ENCODE data around the gene FMNL3. TPM values are rescaled to one million over a fixed set of nuclear protein-coding genes. Genes with fewer than 3 reads are reported as not detected.

Gene FMNL3
- total RNA-seq, 1 donor from 2014 or later = 35.1 TPM

DNA sequence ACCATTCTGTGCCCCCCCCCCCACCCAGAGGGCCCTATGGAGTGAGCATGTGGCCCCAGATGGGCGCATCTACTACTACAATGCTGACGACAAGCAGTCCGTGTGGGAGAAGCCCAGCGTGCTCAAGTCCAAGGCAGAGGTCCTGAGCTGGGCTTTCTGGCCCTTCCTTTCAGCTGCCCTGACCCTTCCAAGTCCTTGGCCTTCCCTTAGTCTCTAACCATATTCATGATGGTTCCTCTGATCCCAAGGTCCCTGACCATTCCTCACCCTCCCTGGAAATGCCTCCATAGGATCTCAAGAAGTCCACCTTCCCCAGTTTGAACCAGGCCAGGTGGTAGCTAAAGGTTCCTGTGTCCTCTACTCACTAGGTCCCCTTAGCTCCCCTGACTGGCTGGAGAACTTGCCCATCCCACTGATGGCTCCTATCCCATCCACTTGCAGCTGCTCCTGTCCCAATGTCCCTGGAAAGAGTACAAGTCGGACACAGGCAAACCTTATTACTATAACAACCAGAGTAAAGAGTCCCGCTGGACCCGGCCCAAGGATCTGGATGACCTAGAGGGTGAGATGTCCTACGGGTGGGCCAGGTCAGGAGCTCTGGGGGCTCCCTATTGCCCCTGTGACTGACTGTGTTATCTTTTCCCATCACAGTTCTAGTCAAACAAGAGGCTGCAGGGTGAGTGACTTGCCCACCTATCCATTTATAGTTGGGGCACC, 74.1 kb downstream of the FMNL3 start:
- TF ChIP-seq, protein P1, sequence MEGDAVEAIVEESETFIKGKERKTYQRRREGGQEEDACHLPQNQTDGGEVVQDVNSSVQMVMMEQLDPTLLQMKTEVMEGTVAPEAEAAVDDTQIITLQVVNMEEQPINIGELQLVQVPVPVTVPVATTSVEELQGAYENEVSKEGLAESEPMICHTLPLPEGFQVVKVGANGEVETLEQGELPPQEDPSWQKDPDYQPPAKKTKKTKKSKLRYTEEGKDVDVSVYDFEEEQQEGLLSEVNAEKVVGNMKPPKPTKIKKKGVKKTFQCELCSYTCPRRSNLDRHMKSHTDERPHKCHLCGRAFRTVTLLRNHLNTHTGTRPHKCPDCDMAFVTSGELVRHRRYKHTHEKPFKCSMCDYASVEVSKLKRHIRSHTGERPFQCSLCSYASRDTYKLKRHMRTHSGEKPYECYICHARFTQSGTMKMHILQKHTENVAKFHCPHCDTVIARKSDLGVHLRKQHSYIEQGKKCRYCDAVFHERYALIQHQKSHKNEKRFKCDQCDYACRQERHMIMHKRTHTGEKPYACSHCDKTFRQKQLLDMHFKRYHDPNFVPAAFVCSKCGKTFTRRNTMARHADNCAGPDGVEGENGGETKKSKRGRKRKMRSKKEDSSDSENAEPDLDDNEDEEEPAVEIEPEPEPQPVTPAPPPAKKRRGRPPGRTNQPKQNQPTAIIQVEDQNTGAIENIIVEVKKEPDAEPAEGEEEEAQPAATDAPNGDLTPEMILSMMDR (IDR thresholded peaks at IDR 0.05; ENCODE audit: insufficient read depth, low read length, poor library complexity, severe bottlenecking) = no peak
- no peaks in the 10 kb centered on the region for H3K27me3 ChIP-seq (ENCODE audit: control insufficient read depth, insufficient read depth, low read length)
- no peak for DNase-seq (ENCODE audit: low read depth)
- H3K4me3 ChIP-seq (ENCODE audit: low read depth, low read length) = no peak overlapping the region
- H3K36me3 ChIP-seq (ENCODE audit: control insufficient read depth, insufficient read depth, low read length) = no peaks in the 10 kb centered on the region

DNA sequence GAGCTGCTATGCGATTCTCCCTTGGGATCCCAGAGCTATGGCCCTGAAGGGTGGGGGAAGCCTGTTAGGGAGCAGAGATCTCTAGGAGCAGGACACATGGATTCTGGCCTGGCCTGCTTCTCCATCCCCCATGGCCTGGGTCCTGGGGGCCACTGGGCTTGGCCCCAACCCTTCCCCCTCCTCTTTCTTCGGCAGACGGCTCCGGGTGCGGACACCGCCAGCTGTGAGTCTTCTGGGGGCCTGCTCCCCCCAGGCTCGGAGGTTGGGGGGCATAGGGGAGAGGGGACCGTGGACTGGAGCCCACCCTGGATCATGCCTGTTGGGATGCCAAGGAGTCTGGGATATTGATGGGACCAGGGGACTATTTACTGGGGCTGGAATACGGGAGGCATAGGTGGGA, 74.8 kb downstream of the FMNL3 start:
- no peak for DNase-seq (ENCODE audit: low read depth)
- H3K27me3 ChIP-seq (ENCODE audit: control insufficient read depth, insufficient read depth, low read length) = no peaks in the 10 kb centered on the region
- no peak overlapping the region for H3K4me3 ChIP-seq (ENCODE audit: low read depth, low read length)
- TF ChIP-seq, protein P1 (IDR thresholded peaks at IDR 0.05; ENCODE audit: insufficient read depth, low read length, poor library complexity, severe bottlenecking) = no peak
- H3K36me3 ChIP-seq (ENCODE audit: control insufficient read depth, insufficient read depth, low read length) = no peaks in the 10 kb centered on the region

DNA sequence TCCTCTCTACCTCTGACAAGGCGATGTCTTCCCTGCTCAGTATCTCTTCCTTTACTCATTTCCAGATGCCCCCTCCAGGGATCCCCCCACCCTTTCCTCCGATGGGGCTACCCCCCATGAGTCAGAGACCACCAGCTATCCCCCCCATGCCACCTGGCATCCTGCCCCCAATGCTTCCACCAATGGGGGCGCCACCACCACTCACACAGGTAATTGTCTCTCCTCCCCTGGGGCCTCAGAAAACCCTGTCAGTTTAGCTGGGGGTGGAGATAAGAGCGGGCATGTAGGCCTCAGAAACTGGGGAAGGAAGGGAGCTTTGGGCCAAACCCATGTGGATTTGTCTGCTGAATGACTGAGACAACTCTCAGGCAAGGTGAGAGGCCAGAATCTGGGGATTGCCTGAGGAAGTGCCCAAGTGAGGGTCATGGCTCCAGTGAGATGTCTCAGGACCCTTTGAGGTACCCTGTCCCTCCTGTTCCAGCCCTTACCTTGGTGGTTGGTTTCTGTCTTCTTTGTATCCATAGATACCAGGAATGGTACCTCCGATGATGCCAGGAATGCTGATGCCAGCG, 75.8 kb downstream of the FMNL3 start:
- Histone ChIP-seq H3K27me3 (ENCODE audit: control insufficient read depth, insufficient read depth, low read length) (no peaks in the 10 kb centered on the region), H3K4me3 (ENCODE audit: low read depth, low read length) (no peak overlapping the region), H3K36me3 (ENCODE audit: control insufficient read depth, insufficient read depth, low read length) (no peaks in the 10 kb centered on the region)
- TF ChIP-seq, protein P1 (IDR thresholded peaks at IDR 0.05; ENCODE audit: insufficient read depth, low read length, poor library complexity, severe bottlenecking) = no peak
- DNase-seq (ENCODE audit: low read depth) = no peak

DNA sequence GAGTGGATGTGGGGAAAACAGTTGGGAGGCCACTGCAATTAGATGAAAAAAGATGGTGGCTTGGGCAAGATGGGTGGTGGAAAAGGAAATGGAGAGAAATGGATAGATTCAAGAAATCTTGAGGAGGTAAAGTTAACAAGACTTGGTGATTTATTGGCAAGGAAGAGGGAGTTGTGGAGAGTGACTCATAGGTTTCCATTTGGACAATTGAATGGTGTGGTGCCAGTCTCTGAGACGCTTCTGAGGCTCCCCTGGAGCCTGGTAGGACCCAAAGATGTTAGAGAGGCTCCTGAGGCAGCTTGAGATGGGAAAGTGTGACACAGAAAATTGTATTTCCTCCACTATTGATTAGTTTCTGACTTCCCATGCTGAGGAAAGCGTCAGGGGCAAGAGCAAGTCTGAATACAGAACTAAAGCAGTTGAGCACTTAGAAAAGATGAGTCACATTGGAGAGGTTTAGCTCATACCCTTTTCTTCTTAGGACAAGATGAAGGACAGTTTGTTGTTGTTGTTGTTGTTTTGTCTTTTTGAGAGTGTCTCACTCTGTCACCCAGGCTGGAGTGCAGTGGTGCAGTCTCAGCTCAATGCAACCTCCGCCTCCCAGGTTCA, 79.3 kb downstream of the FMNL3 start:
- TF ChIP-seq, protein P1 (IDR thresholded peaks at IDR 0.05; ENCODE audit: insufficient read depth, low read length, poor library complexity, severe bottlenecking) = no peak
- H3K4me3 ChIP-seq (ENCODE audit: low read depth, low read length) = no peak overlapping the region
- H3K27me3 ChIP-seq (ENCODE audit: control insufficient read depth, insufficient read depth, low read length) = no peaks in the 10 kb centered on the region
- no peak for DNase-seq (ENCODE audit: low read depth)
- no peaks in the 10 kb centered on the region for H3K36me3 ChIP-seq (ENCODE audit: control insufficient read depth, insufficient read depth, low read length)

DNA sequence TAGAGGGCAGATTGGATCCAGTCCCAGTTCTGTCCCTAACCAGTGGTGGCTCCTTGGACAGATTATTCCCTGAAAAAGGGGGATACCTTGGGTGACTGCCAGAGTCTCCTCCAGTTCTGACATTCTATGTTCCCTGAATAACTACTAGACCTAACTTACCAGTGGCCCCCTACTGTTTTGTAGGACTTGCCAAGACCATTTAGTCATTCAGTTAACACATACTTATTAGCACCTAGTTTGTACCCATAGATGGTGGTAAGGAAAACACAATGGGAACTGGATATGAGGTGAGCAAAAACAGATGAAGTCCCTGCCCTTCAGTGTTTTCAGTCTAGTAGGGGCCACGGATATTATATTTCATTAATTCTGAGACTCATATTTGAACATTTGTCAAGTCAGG, 80.4 kb downstream of the FMNL3 start:
- DNase-seq (ENCODE audit: low read depth) = no peak
- TF ChIP-seq, protein P1 (IDR thresholded peaks at IDR 0.05; ENCODE audit: insufficient read depth, low read length, poor library complexity, severe bottlenecking) = no peak
- Histone ChIP-seq H3K4me3 (ENCODE audit: low read depth, low read length) (no peak overlapping the region), H3K27me3 (ENCODE audit: control insufficient read depth, insufficient read depth, low read length) (no peaks in the 10 kb centered on the region), H3K36me3 (ENCODE audit: control insufficient read depth, insufficient read depth, low read length) (no peaks in the 10 kb centered on the region)

All from kidney epithelial cell (primary cell).